Measurements from ENCODE around the gene SLC6A3.
"Not testable (repeated sequence)": the region's sequence is repeated elsewhere in the genome, so short reads cannot be mapped to it uniquely, and the experiment has no call there.

Gene SLC6A3

GRCh38 chr5:1478271-1479035 lies 33.2 kb upstream of the SLC6A3 start:
- DNase-seq (ENCODE audit: low read depth in 2 of 2) = no peak

GRCh38 chr5:1477341-1477740 lies 32.1 kb upstream of the SLC6A3 start:
- DNase-seq (ENCODE audit: low read depth in 2 of 2) = no peak

DNA sequence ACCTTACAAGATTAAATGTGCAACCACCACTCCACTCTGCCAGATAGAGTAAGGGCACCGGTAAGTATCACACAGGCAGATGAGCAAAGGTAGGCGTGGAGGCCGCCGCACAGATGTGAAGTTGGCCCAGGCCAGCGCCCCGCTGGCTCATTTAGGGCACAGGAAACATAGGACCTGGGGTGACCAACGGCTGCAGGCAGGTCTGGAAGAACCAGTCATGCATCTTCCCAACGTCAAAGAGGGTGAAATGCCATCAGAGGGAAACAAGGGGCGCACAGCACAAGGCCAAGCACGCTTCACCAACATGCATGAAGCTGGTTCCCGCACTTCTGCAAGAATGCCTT lies 31.7 kb upstream of the SLC6A3 start:
- DNase-seq (ENCODE audit: low read depth in 2 of 2) = no peak

DNA sequence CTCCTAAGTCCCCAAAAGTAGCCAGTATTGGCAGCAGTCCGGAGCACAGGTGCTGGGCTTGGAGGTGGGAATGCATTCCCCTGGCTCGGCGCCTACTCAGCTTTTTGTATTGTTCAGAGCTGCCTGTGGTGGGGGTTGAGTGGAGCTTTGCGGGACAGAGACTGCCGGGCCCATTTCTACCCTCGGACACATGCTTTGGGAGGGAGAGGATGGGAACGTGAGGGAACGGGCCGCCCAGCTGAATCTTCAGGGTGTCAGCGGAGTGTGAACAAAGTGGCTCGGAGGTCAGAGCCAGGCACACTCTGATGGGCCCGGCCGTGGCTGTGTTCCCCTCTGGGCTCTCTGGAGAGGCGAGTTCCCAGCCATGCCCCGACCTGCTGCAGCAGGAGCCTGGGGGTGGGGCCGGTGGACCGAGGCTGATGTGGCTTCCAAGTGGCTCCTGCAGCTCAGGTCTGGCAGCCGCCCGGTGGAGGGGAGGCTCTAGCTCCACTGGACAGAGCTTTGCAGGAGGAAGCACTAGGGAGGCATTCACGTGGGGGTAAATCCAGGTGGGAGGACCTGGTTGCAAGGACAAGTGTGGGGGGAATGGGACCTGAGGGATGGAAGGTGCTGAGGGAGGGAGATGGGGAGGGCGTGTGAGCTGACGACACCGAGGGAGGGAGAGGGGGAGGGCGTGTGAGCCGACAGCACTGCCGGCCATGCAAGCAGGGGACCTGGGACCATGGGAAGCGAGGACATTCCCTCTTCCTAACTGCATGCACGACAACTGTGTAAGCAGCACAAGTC lies 31.1 kb upstream of the SLC6A3 start:
- DNase-seq (ENCODE audit: low read depth in 2 of 2) = no peak

DNA sequence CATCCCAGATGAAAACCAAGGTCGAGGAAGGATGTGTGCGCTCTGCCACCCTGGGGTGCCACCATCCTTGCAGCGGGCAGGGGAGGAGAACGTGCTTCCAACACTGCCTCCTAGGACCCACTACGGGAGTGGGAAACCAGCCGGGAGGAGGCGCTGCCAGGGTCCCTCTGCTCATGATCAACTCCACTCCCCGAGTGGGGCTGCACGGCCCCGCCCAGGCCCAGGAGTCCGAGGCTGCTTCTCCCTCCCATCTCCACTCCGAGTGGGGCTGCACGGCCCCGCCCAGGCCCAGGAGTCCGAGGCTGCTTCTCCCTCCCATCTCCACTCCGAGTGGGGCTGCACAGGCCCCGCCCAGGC lies 30.3 kb upstream of the SLC6A3 start:
- not testable (repeated sequence) for DNase-seq (ENCODE audit: low read depth in 2 of 2)

DNA sequence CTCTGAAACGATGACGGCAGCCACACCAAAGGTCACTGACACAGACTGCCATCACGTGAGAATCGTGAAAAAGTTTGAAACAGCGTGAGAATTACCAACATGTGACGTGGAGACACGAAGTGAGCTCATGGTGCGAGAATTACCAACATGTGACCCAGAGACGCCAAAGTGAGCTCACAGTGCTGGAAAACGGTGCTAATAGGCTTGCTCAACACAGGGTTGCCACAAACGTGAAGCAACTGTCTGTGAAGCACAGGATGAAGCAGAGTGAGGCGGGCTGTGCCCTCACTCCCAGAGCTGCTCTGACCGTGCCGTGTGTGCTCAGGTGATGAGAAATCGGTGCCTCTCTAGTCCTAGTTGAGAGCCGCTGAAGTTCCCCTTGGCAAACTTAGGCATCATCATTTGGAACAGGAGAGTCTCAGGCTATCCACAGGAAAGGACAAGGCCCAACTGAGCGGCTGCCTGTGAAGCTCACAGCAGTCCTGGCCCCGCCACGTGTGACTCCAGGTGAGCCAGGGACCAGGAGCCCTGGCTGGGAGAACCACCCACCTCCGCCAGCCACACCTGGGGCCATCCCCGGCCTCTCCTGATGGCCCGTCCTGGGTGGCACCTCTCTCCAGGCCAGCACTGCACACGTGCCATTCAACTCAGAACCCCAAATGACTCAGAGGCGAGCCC lies 29.8 kb upstream of the SLC6A3 start:
- no peak for DNase-seq (ENCODE audit: low read depth in 2 of 2)

DNA sequence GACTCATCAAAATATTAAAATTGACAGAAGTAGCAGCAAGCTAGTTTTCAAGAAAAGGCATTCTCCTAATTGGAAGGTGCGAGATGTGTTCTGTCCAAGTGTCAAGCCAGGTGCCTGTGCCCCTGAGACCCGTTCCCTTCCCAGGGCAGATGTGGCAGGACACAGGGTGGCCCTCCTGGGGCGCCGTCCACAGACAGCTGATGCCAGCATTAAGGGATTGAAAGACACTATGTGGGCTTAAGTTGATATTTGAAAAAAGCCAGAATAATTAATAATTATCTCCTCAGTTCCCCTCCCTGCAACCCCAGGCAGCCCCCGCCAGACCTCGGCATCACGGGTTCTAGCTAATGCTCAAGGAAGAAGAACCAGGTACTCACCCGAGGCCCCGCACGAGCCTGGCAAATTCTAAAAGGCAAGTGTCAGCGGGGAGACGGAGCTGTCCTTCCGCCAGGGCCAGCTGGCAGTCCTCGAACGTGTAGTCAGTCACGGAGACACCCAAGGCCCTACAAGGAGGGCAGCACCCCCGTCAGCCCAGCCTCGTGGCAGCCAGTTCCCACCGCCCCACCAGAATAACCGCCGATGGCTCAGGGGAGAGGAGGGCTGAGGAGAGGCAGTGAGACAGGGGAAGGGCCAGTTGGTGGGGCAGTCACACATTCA lies 29.1 kb upstream of the SLC6A3 start:
- no peak for DNase-seq (ENCODE audit: low read depth in 2 of 2)

GRCh38 chr5:1473746-1474145 lies 28.5 kb upstream of the SLC6A3 start:
- no peak for DNase-seq (ENCODE audit: low read depth in 2 of 2)

GRCh38 chr5:1472964-1473628 lies 27.9 kb upstream of the SLC6A3 start:
- DNase-seq (ENCODE audit: low read depth in 2 of 2) = no peak

GRCh38 chr5:1471997-1472963 lies 27.0 kb upstream of the SLC6A3 start:
- no peak for DNase-seq (ENCODE audit: low read depth in 2 of 2)

DNA sequence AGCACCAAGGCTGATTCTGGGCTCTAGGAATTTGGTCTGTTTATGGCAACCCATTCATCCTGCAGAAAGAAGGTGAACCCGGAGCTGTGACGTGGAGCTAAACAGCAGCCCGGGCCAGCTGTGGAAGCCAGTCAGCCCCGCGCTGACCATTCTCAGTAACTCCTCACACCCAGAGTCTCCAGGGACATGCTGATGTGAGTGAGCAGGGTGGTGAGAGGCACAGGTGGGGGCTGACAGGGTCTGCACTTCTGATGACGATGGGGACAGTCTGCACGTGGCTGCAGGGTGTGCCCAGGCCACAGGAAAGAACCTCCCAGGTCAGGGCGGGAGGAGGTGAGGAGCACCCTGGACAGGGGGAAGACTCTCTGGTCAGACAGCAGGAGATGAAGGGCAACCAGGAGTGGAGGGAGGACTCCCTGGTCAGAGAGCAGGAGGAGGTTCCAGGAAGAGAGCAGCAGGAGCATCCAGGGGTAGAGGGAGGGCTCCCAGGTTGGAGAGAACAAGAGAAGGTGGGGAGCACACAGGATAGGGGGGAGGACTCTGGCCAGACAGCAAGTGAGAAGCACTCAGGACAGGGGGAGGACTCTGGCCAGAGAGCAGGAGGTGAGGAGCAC lies 26.1 kb upstream of the SLC6A3 start:
- DNase-seq (ENCODE audit: low read depth in 2 of 2) = no peak

DNA sequence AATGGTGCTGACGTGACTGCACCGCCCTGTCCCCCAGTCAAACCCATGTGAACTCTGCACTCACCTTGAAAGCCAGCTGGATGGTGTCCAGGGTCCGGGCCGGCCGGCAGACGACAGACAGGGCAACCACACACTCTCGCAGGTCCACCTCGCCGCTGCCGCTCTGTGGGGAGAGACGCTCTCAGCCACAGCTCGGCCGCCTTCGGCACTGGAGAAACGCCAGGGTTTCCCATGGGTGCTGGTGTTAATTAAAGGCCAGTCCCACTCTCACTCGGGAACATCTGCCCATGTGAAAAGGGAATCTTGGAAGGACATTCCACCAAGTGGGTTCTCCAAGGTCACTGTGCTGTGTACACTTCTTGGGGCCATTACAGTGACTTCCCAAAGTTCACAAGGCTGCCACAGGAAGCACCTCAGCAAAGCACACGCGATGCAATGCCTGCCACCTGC lies 25.5 kb upstream of the SLC6A3 start:
- no peak for DNase-seq (ENCODE audit: low read depth in 2 of 2)

DNA sequence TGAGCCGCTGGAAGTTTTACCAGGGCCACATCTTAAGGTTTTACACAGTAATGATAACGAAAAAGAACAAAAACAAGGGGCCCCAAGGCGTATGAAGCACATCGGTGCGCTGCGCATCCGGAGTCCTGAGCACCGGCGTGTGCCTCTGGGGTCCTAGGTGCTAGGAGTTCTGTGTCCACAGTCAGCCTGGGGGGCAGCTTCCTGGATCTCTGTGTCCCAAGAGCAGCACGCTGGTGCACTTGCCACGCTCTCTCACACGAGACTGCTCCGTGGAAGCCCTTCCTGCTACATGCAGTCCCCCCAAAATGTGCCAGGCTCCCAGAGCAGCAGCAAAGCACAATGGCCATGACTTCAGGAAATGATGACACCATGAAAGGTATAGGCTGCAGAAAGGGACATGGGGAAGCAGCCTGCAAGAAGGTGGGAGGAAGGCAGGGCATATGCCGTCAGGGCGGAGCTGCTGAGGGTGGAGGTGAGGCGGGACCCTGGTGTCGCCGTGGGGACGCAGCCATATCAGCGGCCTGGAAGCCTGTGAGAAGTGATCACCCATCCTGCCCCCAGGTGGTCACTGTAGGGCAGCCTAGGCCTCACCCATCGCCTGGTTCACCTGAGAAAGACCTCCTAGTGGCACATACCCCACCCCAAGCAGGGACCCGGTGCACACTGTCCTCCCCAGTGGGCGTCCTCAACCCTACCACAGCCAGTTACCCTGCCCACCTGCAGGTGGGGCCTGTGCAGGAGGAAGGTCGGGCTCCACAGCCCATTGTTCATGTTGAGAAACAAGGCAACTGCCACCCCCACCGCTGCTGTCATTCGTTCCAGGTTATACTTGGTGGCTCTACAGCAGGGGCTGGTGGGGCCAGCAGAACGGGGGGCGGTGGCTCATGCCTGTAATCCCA lies 23.6 kb upstream of the SLC6A3 start:
- no peak for DNase-seq (ENCODE audit: low read depth in 2 of 2)

DNA sequence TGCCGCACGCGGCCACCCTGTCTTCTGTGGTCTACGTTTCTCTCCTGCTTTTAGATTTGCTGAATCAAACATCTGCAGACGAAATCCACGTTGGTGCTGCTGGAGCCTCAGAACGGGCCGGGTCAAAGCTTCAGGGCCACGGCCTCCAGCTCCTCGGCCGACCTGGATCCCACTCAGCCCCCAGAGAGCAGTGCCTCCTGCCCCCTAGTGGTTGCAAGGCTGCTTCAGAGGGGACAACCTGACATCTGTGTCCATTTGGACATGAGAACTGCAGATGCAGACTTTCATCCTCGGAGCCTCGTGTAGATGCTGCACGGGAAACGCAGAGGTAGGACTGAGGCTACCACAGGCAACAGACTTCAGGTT lies 23.0 kb upstream of the SLC6A3 start:
- no peak for DNase-seq (ENCODE audit: low read depth in 2 of 2)

- DNase-seq (ENCODE audit: low read depth in 2 of 2) = no peak
These were observed 22.4 kb upstream of the SLC6A3 start for GRCh38 chr5:1467341-1468246.

DNA sequence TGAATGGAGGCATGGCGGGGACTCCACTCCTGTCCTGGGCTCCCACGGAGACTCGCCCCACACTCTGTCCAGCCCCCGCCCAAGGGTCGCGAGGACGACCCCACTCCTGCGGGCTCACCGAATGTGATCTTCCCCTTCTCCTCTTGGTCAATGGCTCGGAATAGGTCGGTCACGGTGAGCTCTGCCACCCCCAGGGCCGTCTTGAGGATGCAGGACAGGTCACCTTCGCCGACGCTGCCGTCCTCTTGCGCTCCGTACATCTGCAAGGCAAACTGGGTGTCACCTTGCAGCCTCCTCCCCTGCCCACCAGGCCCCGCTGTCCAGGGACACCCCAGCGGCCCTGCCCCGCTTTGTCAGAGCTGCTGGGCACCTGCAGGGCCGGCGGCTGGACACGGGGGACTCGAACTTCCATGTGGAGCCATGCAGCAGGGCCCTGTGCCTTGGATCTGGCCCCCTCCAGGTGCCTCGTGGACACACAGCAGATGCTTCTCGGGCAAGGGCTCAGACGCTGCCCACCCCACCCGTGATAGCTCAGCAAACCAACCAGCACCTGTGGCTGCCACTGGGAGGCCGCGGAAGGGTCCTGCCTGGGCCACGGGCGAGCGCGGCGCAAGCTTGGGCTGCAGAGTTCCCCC lies 21.5 kb upstream of the SLC6A3 start:
- DNase-seq (ENCODE audit: low read depth in 2 of 2) = no peak

DNA sequence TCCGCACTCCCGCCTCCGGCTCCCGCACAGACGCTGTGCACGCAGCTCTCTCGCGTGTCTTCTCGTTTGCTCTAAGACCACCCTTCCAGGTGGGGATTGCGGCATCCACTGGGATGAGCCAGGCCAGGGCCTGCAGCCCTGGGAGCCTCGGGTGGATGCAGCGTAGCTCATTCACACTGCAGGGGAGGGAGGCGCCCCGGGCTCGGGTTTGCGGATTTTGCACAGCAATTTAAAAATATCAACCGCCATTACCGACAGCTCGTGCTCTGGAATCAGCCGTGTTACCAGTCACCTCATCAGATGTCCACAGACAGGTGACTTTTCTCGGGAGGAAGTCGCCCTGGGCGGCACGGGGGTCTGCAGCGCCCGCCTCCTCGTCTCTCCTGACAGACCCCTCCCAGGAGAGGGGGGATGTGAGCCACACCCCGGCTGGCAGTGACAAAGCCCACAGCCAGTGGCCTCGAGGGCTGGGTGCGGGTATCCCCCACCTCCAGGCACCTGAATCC lies 20.8 kb upstream of the SLC6A3 start:
- no peak for DNase-seq (ENCODE audit: low read depth in 2 of 2)
